Natural killer cell (primary cell): ENCODE results near the gene DDA1. TPM values are rescaled to one million over a fixed set of nuclear protein-coding genes. Genes with fewer than 3 reads are reported as not detected.
A peak's percentile ranks its signal among the peaks of the same experiment; 100 is the strongest.

Experiments
- ATAC-seq, 3 donors: fragments of 150-1000 bp in 2 of 3; fragments of 200-7000 bp in 1 of 3; cut with Tn5 transposase; 1 replicate in 1 of 3; 2 replicates in 2 of 3; pipeline ENCODE4 v1.10.0; 2021; ENCODE audit warnings: mild to moderate bottlenecking in 2 of 3, moderate library complexity in 2 of 3
- DNase-seq, 2 donors: peaks; one replicate each; pipeline versions ENCODE4 v3.0.0 to v3.0.0-alpha.2; 2013 to 2021; ENCODE audit warnings: mixed read lengths in 1 of 2
- H3K27ac ChIP-seq: one replicate; pipeline ENCODE4 v1.5.1; 2013; ENCODE audit warnings: mild to moderate bottlenecking, low read length
- H3K27me3 ChIP-seq: one replicate; pipeline ENCODE4 v1.6.1; 2013; ENCODE audit warnings: low read length; ENCODE audit not compliant: control insufficient read depth, insufficient read depth
- H3K36me3 ChIP-seq: one replicate; pipeline ENCODE4 v1.6.1; 2013; ENCODE audit warnings: low read length; ENCODE audit not compliant: control insufficient read depth, insufficient read depth
- H3K4me1 ChIP-seq: one replicate; pipeline ENCODE4 v1.6.1; 2013; ENCODE audit warnings: low read length; ENCODE audit not compliant: control insufficient read depth, insufficient read depth
- H3K4me3 ChIP-seq: one replicate; pipeline ENCODE4 v1.5.1; 2013; ENCODE audit warnings: low read length
- H3K9me3 ChIP-seq: one replicate; pipeline ENCODE4 v1.6.1; 2013; ENCODE audit warnings: low read length; ENCODE audit not compliant: control insufficient read depth, insufficient read depth
- H3K27ac Mint-ChIP-seq, 2 donors: one replicate each; pipeline ENCODE4 v1.8.0; 2022; ENCODE audit warnings: mild to moderate bottlenecking in 2 of 2, mixed read lengths in 2 of 2, moderate library complexity in 1 of 2
- H3K27me3 Mint-ChIP-seq, 2 donors: one replicate each; pipeline ENCODE4 v1.8.0; 2022; ENCODE audit warnings: low read depth in 2 of 2, mixed read lengths in 2 of 2
- H3K36me3 Mint-ChIP-seq: one replicate; pipeline ENCODE4 v1.8.0; 2022; ENCODE audit warnings: mixed read lengths
- H3K4me1 Mint-ChIP-seq, 2 donors: one replicate each; pipeline ENCODE4 v1.8.0; 2022; ENCODE audit warnings: mixed read lengths in 2 of 2
- H3K4me3 Mint-ChIP-seq: one replicate; pipeline ENCODE4 v1.8.0; 2022; ENCODE audit warnings: mild to moderate bottlenecking, moderate library complexity, mixed read lengths
- H3K9me3 Mint-ChIP-seq, 2 donors: one replicate each; pipeline ENCODE4 v1.8.0; 2022; ENCODE audit warnings: mixed read lengths in 2 of 2
- CTCF ChIP-seq: fragments of 200-600 bp; IDR thresholded peaks from one replicate; pipeline ENCODE4 v1.8.0; 2022; ENCODE audit warnings: antibody characterized with exemption
- WGBS: methylation state at CpG from one replicate; pipeline ENCODE4 v1.1.7; 2013; ENCODE audit warnings: missing lambda C conversion rate; ENCODE audit not compliant: insufficient coverage; 5-methylcytosine and 5-hydroxymethylcytosine counted together
- intact Hi-C: fragments of 100-400 bp; cut with micrococcal nuclease; formaldehyde crosslinking; loops from one replicate; pipeline ENCODE4 v1.14.2; 2022
- total RNA-seq, 4 donors: library from RNA; stranded (reverse); fragments of 120-200 nt in 1 of 4; gene quantifications; one replicate each; pipeline versions ENCODE4 v1.2.3 to v1.2.4, GENCODE V29; 2013 to 2022

DDA1 gene
- total RNA-seq, 3 donors from 2014 or later (not counting 1 experiment from before 2014, with no cell fraction given), result 32.2 to 42.5 (median 37.7) TPM

- WGBS, result 92% methylated on average over 6 of the region's 7 CpGs
- no peak overlapping the region for H3K4me3 Mint-ChIP-seq
Observed at GRCh38 chr19:17266026-17266425, 43.3 kb upstream of the DDA1 start.

DNA sequence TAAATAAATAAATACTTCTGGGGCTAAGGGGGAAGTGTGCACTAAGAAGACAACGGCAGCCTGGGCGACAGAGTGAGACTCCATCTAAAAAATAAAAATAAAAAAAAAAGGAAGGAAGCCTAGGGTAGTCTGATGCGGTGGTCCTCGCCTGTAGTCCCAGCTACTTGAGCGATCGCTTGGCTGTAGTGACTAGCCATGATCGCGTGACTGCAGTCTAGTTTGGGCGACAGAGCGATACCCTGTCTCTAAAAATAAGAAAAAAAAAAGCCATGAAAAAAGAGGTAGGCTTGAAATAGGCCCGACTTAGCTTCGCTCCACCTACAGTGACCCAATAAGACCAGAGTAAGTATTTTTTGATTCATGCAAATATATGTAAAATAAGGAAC lies 42.8 kb upstream of the DDA1 start:
- Histone ChIP-seq H3K9me3 (no peaks in the 10 kb centered on the region), H3K4me3 (no peak overlapping the region), H3K27ac (peak overlapping the region; percentile 27), H3K27me3 (no peaks in the 10 kb centered on the region), H3K4me1 (peaks cover 24% of the 10 kb centered on the region), H3K36me3 (peaks cover 12% of the 10 kb centered on the region)
- DNase-seq, result no peak
- Mint-ChIP-seq H3K36me3 (no peaks in the 10 kb centered on the region), H3K4me3 (peak overlapping the region; percentile 88), H3K9me3 (no peaks in the 10 kb centered on the region), H3K27me3 (no peaks in the 10 kb centered on the region), H3K4me1 (peaks cover 15 to 16% of the 10 kb centered on the region in 2 donors), H3K27ac (peak overlapping the region; percentile 85)
- 38% methylated on average over 10 of the region's 12 CpGs for WGBS
- intact Hi-C loops, result loop anchor here (5.0 kb wide), 1 partner anchor 39 kb away; the partner anchor contains the start of gene OCEL1
- no peak for ATAC-seq
- no peak for TF ChIP-seq CTCF

More at GRCh38 chr19:17266026-17266425, 43.3 kb upstream of the DDA1 start:
- Mint-ChIP-seq H3K9me3 (no peaks in the 10 kb centered on the region), H3K4me1 (peaks cover 16% of the 10 kb centered on the region in 2 donors), H3K36me3 (no peaks in the 10 kb centered on the region), H3K27ac (no peak overlapping the region), H3K27me3 (no peaks in the 10 kb centered on the region)
- peaks cover 6% of the 10 kb centered on the region for H3K36me3 ChIP-seq
- intact Hi-C loops, result loop anchor here (5.0 kb wide), 1 partner anchor 39 kb away; the partner anchor contains the start of gene OCEL1
- TF ChIP-seq CTCF, result no peak
- ATAC-seq (no peak), DNase-seq (no peak)
- H3K27me3 ChIP-seq, result no peaks in the 10 kb centered on the region
- no peak overlapping the region for H3K4me3 ChIP-seq
- H3K4me1 ChIP-seq, result peaks cover 25% of the 10 kb centered on the region
- H3K9me3 ChIP-seq, result no peaks in the 10 kb centered on the region
- no peak overlapping the region for H3K27ac ChIP-seq

DNA sequence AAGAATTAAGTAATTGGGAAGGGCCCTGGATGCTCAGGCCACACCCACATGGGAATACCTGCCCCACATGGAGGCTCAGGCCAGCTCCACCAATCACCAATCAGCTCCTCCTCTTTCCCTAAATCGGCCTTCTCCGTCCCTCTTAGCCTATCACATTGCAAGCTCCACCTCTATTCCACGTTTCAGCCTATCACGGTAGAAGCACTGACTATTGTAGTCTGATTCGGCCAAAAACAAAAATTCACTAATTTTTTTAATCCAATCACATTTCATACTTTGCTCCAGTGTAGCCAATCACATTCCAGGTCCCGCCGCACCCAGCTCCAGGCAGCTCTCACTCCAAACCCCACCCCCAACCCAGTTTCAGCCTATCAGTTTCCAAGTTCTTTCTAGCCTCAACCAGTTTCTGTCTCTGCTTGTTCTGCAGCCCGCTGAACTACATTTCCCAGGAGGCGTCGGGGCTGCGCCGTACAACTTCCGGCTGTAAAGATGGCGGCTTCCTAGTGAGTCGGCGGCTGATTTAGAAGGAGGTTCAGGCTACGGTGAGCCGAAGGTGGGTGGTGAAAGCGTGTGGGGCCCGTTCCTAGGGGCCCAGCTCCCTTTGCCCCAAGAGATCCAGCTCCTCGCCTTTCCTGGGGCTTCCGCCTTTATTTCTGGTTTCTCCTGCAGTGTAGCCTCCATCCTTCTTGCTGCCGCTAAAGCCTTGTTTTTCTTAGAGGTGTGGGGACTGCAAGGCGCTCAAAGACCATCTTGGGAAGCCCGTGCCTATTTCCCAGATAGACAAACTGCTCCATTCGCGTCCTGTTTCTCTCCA lies 42.2 kb upstream of the DDA1 start, which contains the start of gene BABAM1:
Gene BABAM1, plus strand, starts transcription at position 469 of the 814 bp plus-strand sequence. CDS start 1,364 bp downstream, outside the sequence.
- Histone ChIP-seq H3K4me3 (peak within 1 kb of the TSS; percentile 82), H3K4me1 (peaks cover 24% of the 10 kb centered on the region), H3K9me3 (no peaks in the 10 kb centered on the region), H3K27me3 (no peaks in the 10 kb centered on the region), H3K36me3 (peaks cover 17% of the 10 kb centered on the region), H3K27ac (peak within 1 kb of the TSS; percentile 63)
- Mint-ChIP-seq H3K9me3 (no peaks in the 10 kb centered on the region), H3K4me3 (peak within 1 kb of the TSS; percentile 88), H3K36me3 (no peaks in the 10 kb centered on the region), H3K27me3 (no peaks in the 10 kb centered on the region), H3K4me1 (peaks cover 15 to 16% of the 10 kb centered on the region in 2 donors), H3K27ac (peak within 1 kb of the TSS; percentile 85)
- DNase-seq (peak; percentile 86 to 98), ATAC-seq (peak; percentile 90 to 97 (median 91))
- TF ChIP-seq CTCF, result no peak
- WGBS, result 0% methylated on average over 27 of the region's 27 CpGs
- intact Hi-C loops, result loop anchor here (1.0 to 5.0 kb wide), 3 partner anchors 38 to 70 kb away; partner anchors contain the start of genes GTPBP3, MRPL34 and OCEL1
